ENCODE results near the gene SEMA3B. TPM values are rescaled to one million over a fixed set of nuclear protein-coding genes. Genes with fewer than 3 reads are reported as not detected.

Gene SEMA3B
- total RNA-seq, 2 experiments from 2014 or later = 0.33 to 0.37 TPM

GRCh38 chr3:50290161-50290641, 21.3 kb downstream of the SEMA3B start:
- intact Hi-C loops (cut with micrococcal nuclease) = no loop called here
- peaks cover 24% of the 10 kb centered on the region for H3K4me1 Mint-ChIP-seq (ENCODE audit: low read depth)
- no peaks in the 10 kb centered on the region for H3K9me3 Mint-ChIP-seq
- no peak overlapping the region for H3K27ac Mint-ChIP-seq
- no peaks in the 10 kb centered on the region for H3K27me3 Mint-ChIP-seq (ENCODE audit: low read depth)
- DNase-seq = no peak
- H3K36me3 Mint-ChIP-seq (ENCODE audit: low read depth) = peaks cover 27% of the 10 kb centered on the region
- H3K4me3 Mint-ChIP-seq = peak overlapping the region; percentile 91
- CTCF ChIA-PET = interaction anchor here (2.3 kb wide), 1 partner anchor 64 kb away, joined by 8 read pairs; no protein-coding TSS in a partner anchor

- peaks cover 24% of the 10 kb centered on the region for H3K4me1 Mint-ChIP-seq (ENCODE audit: low read depth)
- H3K27me3 Mint-ChIP-seq (ENCODE audit: low read depth) = no peaks in the 10 kb centered on the region
- CTCF ChIA-PET = interaction anchor here (0.9 to 2.8 kb wide), 5 partner anchors 16 to 66 kb away, joined by 4 to 13 read pairs (median 8); no protein-coding TSS in a partner anchor
- intact Hi-C loops (cut with micrococcal nuclease) = loop anchor here (1.0 kb wide), 8 partner anchors 29 to 506 kb away; partner anchors contain the start of genes CYB561D2, IP6K1, NPRL2 and RBM6
- peak within 1 kb of the TSS; percentile 88 for H3K27ac Mint-ChIP-seq
- H3K4me3 Mint-ChIP-seq = peak within 1 kb of the TSS; percentile 91
- no peaks in the 10 kb centered on the region for H3K9me3 Mint-ChIP-seq
- DNase-seq = peak; percentile 98
- peaks cover 27% of the 10 kb centered on the region for H3K36me3 Mint-ChIP-seq (ENCODE audit: low read depth)
Measured at GRCh38 chr3:50292159-50293078, 23.5 kb downstream of the SEMA3B start, which contains the start of gene IFRD2. IFRD2 (minus strand) TSS chr3:50292429; CDS start chr3:50292274, 155 bp downstream.

DNA sequence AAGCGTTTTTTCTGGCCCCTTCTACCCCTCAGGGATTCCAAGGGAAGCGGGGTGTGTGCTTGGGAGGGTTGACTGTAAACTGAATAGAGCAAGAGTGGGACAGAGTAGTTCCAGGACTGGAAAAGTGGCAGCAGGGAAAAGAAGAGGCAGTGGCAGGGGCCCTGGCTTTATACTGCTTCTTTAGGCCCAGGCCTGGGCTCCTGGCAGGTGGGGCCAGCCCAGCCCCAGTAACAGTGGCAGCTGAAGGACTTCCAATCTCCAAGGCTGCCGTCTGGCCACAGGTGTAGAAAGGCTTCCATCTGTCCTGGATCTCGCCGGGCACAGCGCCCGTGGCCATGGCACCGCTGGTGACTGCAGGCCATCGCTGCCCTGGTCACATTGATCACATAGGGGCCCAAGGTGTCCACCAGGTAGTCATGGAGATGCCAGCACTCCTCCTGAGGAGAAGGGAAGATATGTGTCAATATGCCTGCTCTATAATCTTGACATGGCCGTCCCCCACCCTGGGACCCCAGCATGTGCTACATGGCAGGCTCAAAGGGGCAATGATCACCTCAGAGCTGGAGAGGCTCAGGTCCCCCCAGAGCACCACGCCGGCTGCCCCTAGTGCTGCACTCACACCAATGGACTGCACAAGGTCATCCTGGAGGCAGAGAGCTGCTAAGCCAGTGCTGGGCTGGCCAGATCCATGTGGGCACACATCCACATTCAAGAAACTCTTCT, 24.3 kb downstream of the SEMA3B start:
- peaks cover 21% of the 10 kb centered on the region for H3K36me3 Mint-ChIP-seq (ENCODE audit: low read depth)
- peak overlapping the region; percentile 91 for H3K4me3 Mint-ChIP-seq
- H3K9me3 Mint-ChIP-seq = no peaks in the 10 kb centered on the region
- CTCF ChIA-PET = interaction anchor here (1.5 to 2.8 kb wide), 3 partner anchors 18 to 46 kb away, joined by 4 to 13 read pairs (median 11); no protein-coding TSS in a partner anchor
- H3K27ac Mint-ChIP-seq = peak overlapping the region; percentile 88
- H3K4me1 Mint-ChIP-seq (ENCODE audit: low read depth) = peaks cover 31% of the 10 kb centered on the region
- no peak for DNase-seq
- no peaks in the 10 kb centered on the region for H3K27me3 Mint-ChIP-seq (ENCODE audit: low read depth)
- intact Hi-C loops (cut with micrococcal nuclease) = no loop called here

DNA sequence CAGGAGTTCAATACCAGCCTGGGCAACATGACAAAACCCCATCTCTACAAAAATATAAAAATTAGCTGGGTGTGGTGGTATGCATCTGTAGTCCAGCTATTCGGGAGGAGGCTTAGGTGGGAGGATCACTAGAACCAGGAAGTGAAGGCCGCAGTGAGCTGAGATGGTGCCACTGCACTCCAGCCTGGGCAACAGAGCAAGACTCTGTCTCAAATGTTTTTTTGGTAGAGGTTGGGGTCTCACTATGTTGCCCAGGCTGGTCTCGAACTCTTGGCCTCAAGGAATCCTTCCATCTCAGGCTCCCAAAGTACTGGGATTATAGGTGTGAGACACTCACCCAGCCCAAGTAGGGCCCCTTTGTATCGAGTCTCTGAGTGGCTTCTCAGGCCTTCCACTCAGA, 25.1 kb downstream of the SEMA3B start:
- no peak overlapping the region for H3K4me3 Mint-ChIP-seq
- no peak overlapping the region for H3K27ac Mint-ChIP-seq
- CTCF ChIA-PET = interaction anchor here (1.5 kb wide), 1 partner anchor 19 kb away, joined by 4 read pairs; no protein-coding TSS in a partner anchor
- no peaks in the 10 kb centered on the region for H3K27me3 Mint-ChIP-seq (ENCODE audit: low read depth)
- DNase-seq = no peak
- intact Hi-C loops (cut with micrococcal nuclease) = no loop called here
- peaks cover 18% of the 10 kb centered on the region for H3K36me3 Mint-ChIP-seq (ENCODE audit: low read depth)
- H3K9me3 Mint-ChIP-seq = no peaks in the 10 kb centered on the region
- peaks cover 36% of the 10 kb centered on the region for H3K4me1 Mint-ChIP-seq (ENCODE audit: low read depth)

DNA sequence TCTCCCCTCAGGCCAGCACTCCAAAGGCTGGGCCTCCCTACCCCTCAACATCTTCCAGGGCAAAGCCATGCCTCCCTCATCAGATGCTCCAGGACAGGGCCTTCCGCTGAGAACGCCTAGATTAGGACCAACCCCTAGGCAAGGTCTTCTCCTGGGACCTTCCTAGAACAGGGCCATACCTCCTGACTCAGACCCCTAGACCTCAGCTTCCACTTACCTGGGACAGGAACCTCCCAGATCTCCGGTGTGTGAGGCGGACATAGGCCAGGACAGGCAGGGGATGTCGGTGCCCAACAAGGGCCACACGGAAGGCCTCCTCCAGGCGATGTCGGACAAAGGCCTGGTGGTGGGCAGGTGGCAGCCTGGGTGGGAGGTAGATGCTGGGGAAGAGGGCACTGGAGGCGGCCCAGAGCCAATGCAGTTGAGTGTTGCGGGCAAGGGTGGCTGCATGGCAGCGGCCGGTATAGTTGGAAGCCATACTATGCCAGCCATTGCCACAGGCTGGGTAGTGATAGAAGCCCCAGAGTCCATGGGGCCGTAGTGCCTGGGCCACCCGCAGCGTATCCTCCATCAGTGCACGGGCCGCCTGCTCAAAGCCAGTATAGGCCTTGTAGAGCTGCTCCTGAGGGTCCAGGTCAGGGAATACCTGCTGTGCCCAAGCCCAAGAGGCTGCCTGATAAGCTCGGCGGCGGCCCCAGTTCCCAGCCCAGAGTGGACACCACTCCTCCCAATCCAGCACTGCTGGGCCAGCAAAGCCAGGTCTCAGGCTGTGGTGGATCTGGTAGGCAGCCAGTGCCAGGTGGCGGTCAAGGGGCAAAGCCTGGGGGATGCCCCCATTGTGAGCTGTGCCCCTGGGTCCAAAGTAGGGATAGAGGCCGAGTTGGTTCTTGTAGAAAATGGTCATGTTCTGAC, 25.8 kb downstream of the SEMA3B start:
- CTCF ChIA-PET = interaction anchor here (1.5 kb wide), 1 partner anchor 20 kb away, joined by 4 read pairs; no protein-coding TSS in a partner anchor
- intact Hi-C loops (cut with micrococcal nuclease) = no loop called here
- H3K27me3 Mint-ChIP-seq (ENCODE audit: low read depth) = no peaks in the 10 kb centered on the region
- peaks cover 13% of the 10 kb centered on the region for H3K36me3 Mint-ChIP-seq (ENCODE audit: low read depth)
- H3K27ac Mint-ChIP-seq = no peak overlapping the region
- no peak for DNase-seq
- H3K9me3 Mint-ChIP-seq = no peaks in the 10 kb centered on the region
- peaks cover 35% of the 10 kb centered on the region for H3K4me1 Mint-ChIP-seq (ENCODE audit: low read depth)
- no peak overlapping the region for H3K4me3 Mint-ChIP-seq

GRCh38 chr3:50295553-50296431, 26.8 kb downstream of the SEMA3B start:
- Mint-ChIP-seq H3K4me3 (no peak overlapping the region), H3K9me3 (no peaks in the 10 kb centered on the region), H3K4me1 (ENCODE audit: low read depth) (peaks cover 35% of the 10 kb centered on the region), H3K27ac (peak overlapping the region; percentile 11), H3K27me3 (ENCODE audit: low read depth) (no peaks in the 10 kb centered on the region), H3K36me3 (ENCODE audit: low read depth) (peaks cover 7% of the 10 kb centered on the region)
- intact Hi-C loops (cut with micrococcal nuclease) = no loop called here
- CTCF ChIA-PET = interaction anchor here (0.5 to 0.6 kb wide), 2 partner anchors 26 to 53 kb away, joined by 3 read pairs; no protein-coding TSS in a partner anchor
- no peak for DNase-seq

DNA sequence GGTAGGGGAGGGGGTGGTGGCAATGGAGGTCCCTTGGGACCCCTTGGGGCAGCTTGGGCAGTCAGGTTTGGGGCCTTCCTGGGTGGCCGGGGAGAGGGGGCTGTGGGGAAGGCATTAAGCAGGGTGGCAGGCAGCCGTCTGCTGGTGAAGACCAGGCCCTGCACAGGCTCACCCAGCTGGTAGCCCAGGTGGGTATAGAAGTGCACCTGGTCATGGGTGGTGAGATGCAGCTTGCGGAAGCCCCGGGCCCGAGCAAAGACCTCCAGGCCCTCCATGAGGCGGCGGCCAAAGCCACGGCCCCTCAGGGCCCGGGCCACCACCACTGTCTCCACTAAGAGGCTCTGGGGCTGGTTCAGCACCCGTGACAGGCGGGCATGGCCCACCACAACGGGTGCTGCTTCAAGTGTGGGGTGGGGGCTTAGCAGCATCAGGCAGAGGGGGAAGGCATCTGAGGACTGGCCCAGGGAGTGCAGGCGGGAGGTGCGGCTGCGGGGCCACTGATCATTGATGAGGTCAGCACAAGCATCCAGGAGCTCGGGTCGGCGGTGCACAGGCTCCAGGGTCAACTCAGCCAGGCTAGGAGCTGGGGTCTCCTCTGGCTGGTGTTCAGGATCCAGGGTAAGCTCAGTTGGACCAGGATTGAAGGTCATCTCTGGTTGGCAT, 27.9 kb downstream of the SEMA3B start:
- CTCF ChIA-PET = interaction anchor here (0.7 kb wide), 1 partner anchor 29 kb away, joined by 3 read pairs; no protein-coding TSS in a partner anchor
- H3K36me3 Mint-ChIP-seq (ENCODE audit: low read depth) = peaks cover 2% of the 10 kb centered on the region
- H3K27ac Mint-ChIP-seq = no peak overlapping the region
- no peak overlapping the region for H3K4me3 Mint-ChIP-seq
- no peaks in the 10 kb centered on the region for H3K27me3 Mint-ChIP-seq (ENCODE audit: low read depth)
- no peaks in the 10 kb centered on the region for H3K9me3 Mint-ChIP-seq
- DNase-seq = no peak
- intact Hi-C loops (cut with micrococcal nuclease) = no loop called here
- H3K4me1 Mint-ChIP-seq (ENCODE audit: low read depth) = peaks cover 32% of the 10 kb centered on the region

DNA sequence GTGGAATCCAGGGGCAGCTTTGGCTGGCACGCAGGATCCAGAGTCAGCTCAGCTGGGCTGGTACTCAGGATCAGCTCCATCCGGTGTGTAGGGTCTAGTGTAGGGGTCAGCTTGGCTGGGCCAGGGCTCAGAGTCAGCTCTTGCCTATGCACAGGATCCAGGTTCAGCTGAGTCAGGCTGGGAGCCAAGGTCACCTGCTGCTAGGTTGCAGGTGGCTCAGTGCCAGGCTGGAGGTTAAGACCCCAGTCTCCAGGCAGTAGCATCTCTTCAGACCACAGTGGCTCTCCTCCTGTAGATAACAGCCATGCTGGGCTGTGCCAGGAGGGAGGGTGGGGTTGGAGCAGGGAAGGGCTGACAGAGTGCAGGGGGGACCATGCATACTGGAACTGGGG, 28.4 kb downstream of the SEMA3B start:
- peaks cover 2% of the 10 kb centered on the region for H3K36me3 Mint-ChIP-seq (ENCODE audit: low read depth)
- H3K4me3 Mint-ChIP-seq = no peak overlapping the region
- intact Hi-C loops (cut with micrococcal nuclease) = no loop called here

GRCh38 chr3:50297896-50298725, 29.2 kb downstream of the SEMA3B start:
- DNase-seq = no peak

More for the DNA sequence above, 28.4 kb downstream of the SEMA3B start:
- Mint-ChIP-seq H3K9me3 (no peaks in the 10 kb centered on the region), H3K27ac (no peak overlapping the region), H3K4me1 (ENCODE audit: low read depth) (peaks cover 32% of the 10 kb centered on the region), H3K27me3 (ENCODE audit: low read depth) (no peaks in the 10 kb centered on the region)
- DNase-seq = no peak
- CTCF ChIA-PET = interaction anchor here (0.7 kb wide), 1 partner anchor 29 kb away, joined by 3 read pairs; no protein-coding TSS in a partner anchor

More at GRCh38 chr3:50297896-50298725, 29.2 kb downstream of the SEMA3B start:
- H3K4me3 Mint-ChIP-seq = peak overlapping the region; percentile 99
- H3K27ac Mint-ChIP-seq = peak overlapping the region; percentile 97
- CTCF ChIA-PET = interaction anchor here (0.7 to 2.3 kb wide), 4 partner anchors 17 to 70 kb away, joined by 3 to 9 read pairs (median 6); no protein-coding TSS in a partner anchor
- no peaks in the 10 kb centered on the region for H3K9me3 Mint-ChIP-seq
- H3K4me1 Mint-ChIP-seq (ENCODE audit: low read depth) = peaks cover 25% of the 10 kb centered on the region
- intact Hi-C loops (cut with micrococcal nuclease) = loop anchor here (2.0 kb wide), 2 partner anchors 51 to 357 kb away; partner anchors contain the start of gene RBM6
- peaks cover 2% of the 10 kb centered on the region for H3K36me3 Mint-ChIP-seq (ENCODE audit: low read depth)
- H3K27me3 Mint-ChIP-seq (ENCODE audit: low read depth) = no peaks in the 10 kb centered on the region
